ENCODE results near the gene S100A14.

GRCh38 chr1:153571706-153572105 is 44.4 kb downstream of the S100A14 start:
- TF ChIP-seq CTCF (IDR thresholded peaks at IDR 0.05), result no peak
- no peak for TF ChIP-seq POLR2A (IDR thresholded peaks at IDR 0.05)

Measured in adrenal gland (tissue), 5 donors.